Retinal pigment epithelial cell (primary cell): ENCODE measurements around the gene CTU2.

Source experiments
- DNase-seq: peaks from one replicate; pipeline ENCODE4 v3.0.0-alpha.2; 2010; ENCODE audit warnings: low read depth
- H3K4me3 ChIP-seq: 2 replicates; pipeline ENCODE4 v1.5.1; 2011; ENCODE audit warnings: mild to moderate bottlenecking, low read length, control low read depth, moderate library complexity
- CTCF ChIP-seq: conservative IDR thresholded peaks from 2 replicates; pipeline ENCODE4 v1.5.1; 2011; ENCODE audit warnings: low read depth, low read length, control low read depth, inconsistent platforms

Gene CTU2

GRCh38 chr16:88762941-88763340 is 56.6 kb downstream of the CTU2 start:
- no peak for TF ChIP-seq CTCF
- H3K4me3 ChIP-seq = no peak overlapping the region
- DNase-seq = no peak

GRCh38 chr16:88763502-88764053 is 57.3 kb downstream of the CTU2 start:
- H3K4me3 ChIP-seq = no peak overlapping the region
- no peak for DNase-seq
- TF ChIP-seq CTCF = peak; percentile 27

GRCh38 chr16:88764080-88764479 is 57.8 kb downstream of the CTU2 start:
- TF ChIP-seq CTCF = no peak
- no peak overlapping the region for H3K4me3 ChIP-seq
- no peak for DNase-seq

GRCh38 chr16:88764913-88765349 is 58.6 kb downstream of the CTU2 start:
- no peak for DNase-seq
- TF ChIP-seq CTCF = no peak
- no peak overlapping the region for H3K4me3 ChIP-seq
